ENCODE data around the gene PARD3B. TPM values are rescaled to one million over a fixed set of nuclear protein-coding genes. Genes with fewer than 3 reads are reported as not detected.

The PARD3B gene
- polyA plus RNA-seq, 3 donors: not detected

GRCh38 chr2:205180730-205181129 lies 635.5 kb downstream of the PARD3B start:
- Histone ChIP-seq H3K4me2 (replicated peaks; ENCODE audit: extremely low read depth, low read length, poor library complexity, severe bottlenecking) (no peak overlapping the region), H3K36me3 (replicated peaks in 1 of 2; ENCODE audit: control insufficient read depth in 1 of 2, insufficient read depth in 2 of 2, low read length in 2 of 2) (no peaks in the 10 kb centered on the region), H3K4me3 (replicated peaks in 1 of 3; ENCODE audit: low read depth in 2 of 3, low read length in 3 of 3) (no peak overlapping the region), H2AFZ (ENCODE audit: insufficient read depth, low read depth, low read length, poor library complexity, severe bottlenecking) (no peak overlapping the region), H3K4me1 (ENCODE audit: control insufficient read depth in 1 of 2, insufficient read depth in 2 of 2, low read length in 2 of 2) (no peaks in the 10 kb centered on the region), H3K79me2 (ENCODE audit: insufficient read depth, low read length) (no peaks in the 10 kb centered on the region), H3K9me3 (replicated peaks in 1 of 2; ENCODE audit: control insufficient read depth in 1 of 2, insufficient read depth in 1 of 2, low read length in 2 of 2) (no peaks in the 10 kb centered on the region), H4K20me1 (ENCODE audit: insufficient read depth, low read length) (no peaks in the 10 kb centered on the region), H3K9ac (ENCODE audit: insufficient read depth, low read length, poor library complexity, severe bottlenecking) (no peak overlapping the region), H3K27me3 (ENCODE audit: control insufficient read depth in 2 of 2, insufficient read depth in 2 of 2, low read length in 2 of 2) (no peaks in the 10 kb centered on the region), H3K27ac (ENCODE audit: low read depth in 1 of 2, low read length in 2 of 2) (no peak overlapping the region)
- Mint-ChIP-seq H3K4me3 (no peak overlapping the region), H3K4me1 (no peaks in the 10 kb centered on the region), H3K27ac (no peak overlapping the region), H3K36me3 (no peaks in the 10 kb centered on the region), H3K9me3 (peaks cover 0 to 8% (median 2%) of the 10 kb centered on the region in 7 donors), H3K27me3 (ENCODE audit: low read depth in 3 of 3) (no peaks in the 10 kb centered on the region)
- intact Hi-C loops (cut with micrococcal nuclease): no loop called here
- TF ChIP-seq CTCF (IDR thresholded peaks at IDR 0.05): no peak
- DNase-seq: no peak
- 67% methylated on average over 1 of the region's 3 CpGs for WGBS (ENCODE audit: insufficient coverage)

- Histone ChIP-seq H2AFZ (ENCODE audit: insufficient read depth, low read depth, low read length, poor library complexity, severe bottlenecking) (no peak overlapping the region), H3K79me2 (ENCODE audit: insufficient read depth, low read length) (no peaks in the 10 kb centered on the region), H3K9me3 (replicated peaks in 1 of 2; ENCODE audit: control insufficient read depth in 1 of 2, insufficient read depth in 1 of 2, low read length in 2 of 2) (no peaks in the 10 kb centered on the region), H3K4me3 (replicated peaks in 1 of 3; ENCODE audit: low read depth in 2 of 3, low read length in 3 of 3) (no peak overlapping the region), H3K27ac (ENCODE audit: low read depth in 1 of 2, low read length in 2 of 2) (no peak overlapping the region), H3K27me3 (ENCODE audit: control insufficient read depth in 2 of 2, insufficient read depth in 2 of 2, low read length in 2 of 2) (no peaks in the 10 kb centered on the region), H3K4me2 (replicated peaks; ENCODE audit: extremely low read depth, low read length, poor library complexity, severe bottlenecking) (no peak overlapping the region), H3K9ac (ENCODE audit: insufficient read depth, low read length, poor library complexity, severe bottlenecking) (no peak overlapping the region), H4K20me1 (ENCODE audit: insufficient read depth, low read length) (no peaks in the 10 kb centered on the region), H3K36me3 (replicated peaks in 1 of 2; ENCODE audit: control insufficient read depth in 1 of 2, insufficient read depth in 2 of 2, low read length in 2 of 2) (no peaks in the 10 kb centered on the region), H3K4me1 (ENCODE audit: control insufficient read depth in 1 of 2, insufficient read depth in 2 of 2, low read length in 2 of 2) (no peaks in the 10 kb centered on the region)
- no peak overlapping the region for H3K27ac Mint-ChIP-seq
- TF ChIP-seq CTCF (IDR thresholded peaks at IDR 0.05): no peak
- DNase-seq: no peak
- H3K36me3 Mint-ChIP-seq: no peaks in the 10 kb centered on the region
- 96% methylated on average over 5 of the region's 6 CpGs for WGBS (ENCODE audit: insufficient coverage)
- intact Hi-C loops (cut with micrococcal nuclease): no loop called here
- H3K4me3 Mint-ChIP-seq: no peak overlapping the region
- H3K4me1 Mint-ChIP-seq: no peaks in the 10 kb centered on the region
- no peaks in the 10 kb centered on the region for H3K27me3 Mint-ChIP-seq (ENCODE audit: low read depth in 3 of 3)
- H3K9me3 Mint-ChIP-seq: peaks cover 0 to 4% (median 0%) of the 10 kb centered on the region in 7 donors
Measured at GRCh38 chr2:205187731-205188130, 642.5 kb downstream of the PARD3B start.

Measured in CD14-positive monocyte (primary cell).